Umbilical cord (tissue), 2 donors: Measurements from ENCODE around the gene MAN2A2. TPM values are rescaled to one million over a fixed set of nuclear protein-coding genes. Genes with fewer than 3 reads are reported as not detected.
A peak's percentile ranks its signal among the peaks of the same experiment; 100 is the strongest.
"Not testable (repeated sequence)": the region's sequence is repeated elsewhere in the genome, so short reads cannot be mapped to it uniquely, and the experiment has no call there.

Experiments
- DNase-seq: peaks from one replicate; pipeline ENCODE4 v3.0.0-alpha.2; 2015; ENCODE audit warnings: low spot score
- total RNA-seq: library from RNA; depleted of rRNA; stranded (reverse); fragments of >200 nt; gene quantifications from one replicate; pipeline ENCODE4 v1.2.3, GENCODE V29; 2014; ENCODE audit warnings: low replicate concordance; ENCODE audit not compliant: insufficient read depth

The MAN2A2 gene
- total RNA-seq, 1 donor from 2014 or later = 41.4 TPM

GRCh38 chr15:90903733-90904536 lies 833 bp downstream of the MAN2A2 start:
- no peak for DNase-seq

GRCh38 chr15:90904746-90905145 lies 1.6 kb downstream of the MAN2A2 start:
- no peak for DNase-seq

DNA sequence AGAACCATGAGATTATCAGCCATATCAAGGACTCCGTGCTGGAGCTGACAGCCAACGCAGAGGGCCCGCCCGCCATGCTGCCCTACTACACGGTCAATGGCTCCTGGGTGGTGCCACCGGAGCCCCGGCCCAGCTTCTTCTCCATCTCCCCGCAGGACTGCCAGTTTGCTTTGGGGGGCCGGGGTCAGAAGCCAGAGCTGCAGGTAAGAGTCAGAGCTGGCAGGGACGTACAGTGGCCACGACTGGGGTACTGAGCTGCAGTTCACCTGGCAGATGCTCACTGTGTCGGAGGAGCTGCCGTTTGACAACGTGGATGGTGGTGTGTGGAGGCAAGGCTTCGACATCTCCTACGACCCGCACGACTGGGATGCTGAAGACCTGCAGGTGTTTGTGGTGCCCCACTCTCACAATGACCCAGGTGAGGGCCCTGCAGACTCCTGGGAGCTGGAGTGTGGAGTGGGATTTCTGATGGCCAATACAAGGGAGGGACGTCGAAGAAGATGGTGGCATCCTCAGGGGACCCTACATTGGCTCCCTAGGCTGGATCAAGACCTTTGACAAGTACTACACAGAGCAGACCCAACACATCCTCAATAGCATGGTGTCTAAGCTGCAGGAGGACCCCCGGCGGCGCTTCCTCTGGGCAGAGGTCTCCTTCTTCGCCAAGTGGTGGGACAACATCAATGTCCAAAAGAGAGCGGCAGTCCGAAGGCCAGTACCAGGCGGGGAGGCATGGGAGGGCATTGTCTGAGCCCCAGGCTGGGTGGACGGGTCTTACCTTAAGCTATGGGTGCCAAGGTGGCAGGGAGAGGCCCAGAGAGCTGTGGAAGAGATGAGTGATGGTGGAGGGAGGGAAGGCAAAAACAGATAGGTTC lies 2.4 kb downstream of the MAN2A2 start:
- DNase-seq = no peak

DNA sequence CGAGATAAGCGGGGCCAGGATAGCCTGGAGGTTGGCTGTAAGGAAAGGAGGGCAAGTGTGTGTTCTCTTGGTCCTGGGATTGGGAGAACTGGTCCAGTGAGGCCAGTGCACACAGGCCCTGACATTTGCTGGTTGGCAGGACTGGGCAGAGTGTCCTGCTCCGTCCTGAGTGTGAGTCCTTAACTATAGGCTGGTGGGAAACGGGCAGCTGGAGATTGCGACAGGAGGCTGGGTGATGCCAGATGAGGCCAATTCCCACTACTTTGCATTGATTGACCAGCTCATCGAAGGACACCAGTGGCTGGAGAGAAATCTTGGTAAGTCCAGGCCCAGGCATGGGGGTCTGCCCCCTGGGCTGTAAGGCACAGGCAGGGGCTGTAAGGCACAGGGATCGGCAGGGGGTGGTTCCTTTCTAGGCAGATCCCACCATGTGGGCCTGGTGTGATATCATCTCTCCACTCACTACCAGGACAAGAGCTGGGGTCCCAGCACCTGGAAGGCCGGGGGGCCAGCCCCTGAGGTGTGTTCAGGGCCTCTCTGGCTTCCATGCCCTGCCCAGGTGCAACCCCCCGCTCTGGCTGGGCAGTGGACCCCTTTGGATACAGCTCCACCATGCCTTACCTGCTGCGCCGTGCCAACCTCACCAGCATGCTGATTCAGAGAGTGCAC lies 3.2 kb downstream of the MAN2A2 start:
- DNase-seq = no peak

- no peak for DNase-seq
Measured at GRCh38 chr15:90907051-90907660, 4.1 kb downstream of the MAN2A2 start.

- DNase-seq = no peak
Measured at GRCh38 chr15:90907838-90908507, 4.9 kb downstream of the MAN2A2 start.

DNA sequence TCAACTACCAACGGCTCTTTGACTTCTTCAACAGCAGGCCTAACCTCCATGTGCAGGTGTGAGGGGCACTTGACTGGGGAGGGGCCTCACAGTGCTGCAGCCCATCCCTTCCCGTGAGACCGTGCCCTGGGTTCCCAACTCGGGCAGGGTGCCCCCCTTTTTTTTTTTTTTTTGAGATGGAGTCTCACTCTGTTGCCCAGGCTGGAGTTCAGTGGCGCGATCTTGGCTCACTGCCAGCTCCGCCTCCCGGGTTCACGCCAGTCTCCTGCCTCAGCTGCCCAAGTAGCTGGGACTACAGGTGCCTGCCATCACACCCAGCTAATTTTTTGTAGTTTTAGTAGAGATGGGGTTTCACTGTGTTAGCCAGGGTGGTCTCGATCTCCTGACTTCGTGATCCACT lies 6.3 kb downstream of the MAN2A2 start:
- DNase-seq = not testable (repeated sequence)

DNA sequence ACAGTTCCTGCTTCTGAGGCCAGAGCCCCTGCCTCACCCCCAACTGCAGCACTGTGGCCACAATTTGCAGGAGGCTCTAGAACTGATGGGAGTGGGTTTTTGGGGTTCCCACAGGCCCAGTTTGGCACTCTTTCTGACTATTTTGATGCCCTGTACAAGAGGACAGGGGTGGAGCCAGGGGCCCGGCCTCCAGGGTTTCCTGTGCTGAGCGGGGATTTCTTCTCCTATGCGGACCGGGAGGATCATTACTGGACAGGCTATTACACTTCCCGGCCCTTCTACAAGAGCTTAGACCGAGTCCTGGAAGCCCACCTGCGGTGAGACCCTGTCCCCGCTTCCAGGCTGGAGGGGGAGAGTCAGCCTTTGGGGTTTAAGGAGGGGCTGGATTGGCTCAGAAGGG lies 6.9 kb downstream of the MAN2A2 start:
- no peak for DNase-seq

DNA sequence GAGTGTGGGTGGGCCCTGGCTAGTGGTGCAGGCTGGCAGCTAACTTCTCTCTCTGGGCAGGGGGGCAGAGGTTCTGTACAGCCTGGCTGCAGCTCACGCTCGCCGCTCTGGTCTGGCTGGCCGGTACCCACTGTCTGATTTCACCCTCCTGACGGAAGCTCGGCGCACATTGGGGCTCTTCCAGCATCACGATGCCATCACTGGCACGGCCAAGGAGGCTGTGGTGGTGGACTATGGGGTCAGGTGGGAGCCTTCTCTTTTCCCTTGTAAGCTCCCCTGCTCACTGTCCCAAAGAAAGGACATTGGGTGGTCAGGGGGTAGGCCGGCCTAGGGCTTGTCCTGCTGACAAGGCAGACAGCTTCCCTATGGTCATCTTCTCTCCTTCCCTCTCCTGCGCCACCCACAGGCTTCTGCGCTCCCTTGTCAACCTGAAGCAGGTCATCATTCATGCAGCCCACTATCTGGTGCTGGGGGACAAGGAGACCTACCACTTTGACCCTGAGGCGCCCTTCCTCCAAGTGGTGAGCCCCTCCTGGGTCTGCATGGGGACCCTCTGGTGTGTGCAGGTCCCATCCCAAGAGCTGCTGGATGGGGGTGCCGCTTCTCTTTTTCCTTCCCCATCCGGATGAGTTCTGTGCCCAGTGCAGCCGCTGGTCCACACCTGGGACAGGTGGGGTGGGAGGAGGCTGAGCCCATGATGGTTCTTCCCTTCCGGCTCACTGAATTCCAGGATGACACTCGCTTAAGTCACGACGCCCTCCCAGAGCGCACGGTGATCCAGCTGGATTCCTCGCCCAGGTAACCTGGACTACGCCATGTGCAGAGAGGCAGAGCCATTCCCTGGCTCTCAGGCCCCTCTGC lies 7.6 kb downstream of the MAN2A2 start:
- no peak for DNase-seq

DNA sequence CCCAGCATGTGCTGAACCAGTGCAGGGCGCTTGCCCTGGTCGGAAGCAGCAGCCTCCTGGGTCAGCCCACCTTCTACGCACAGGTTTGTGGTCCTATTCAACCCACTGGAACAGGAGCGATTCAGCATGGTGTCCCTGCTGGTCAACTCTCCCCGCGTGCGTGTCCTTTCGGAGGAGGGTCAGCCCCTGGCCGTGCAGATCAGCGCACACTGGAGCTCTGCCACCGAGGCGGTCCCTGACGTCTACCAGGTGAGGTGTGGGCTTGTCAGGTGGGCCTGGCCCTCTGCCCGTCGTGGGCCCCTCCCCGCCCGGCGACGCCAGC lies 8.2 kb downstream of the MAN2A2 start:
- DNase-seq = no peak

- DNase-seq = no peak
Measured at GRCh38 chr15:90911906-90912769, 9.0 kb downstream of the MAN2A2 start.

DNA sequence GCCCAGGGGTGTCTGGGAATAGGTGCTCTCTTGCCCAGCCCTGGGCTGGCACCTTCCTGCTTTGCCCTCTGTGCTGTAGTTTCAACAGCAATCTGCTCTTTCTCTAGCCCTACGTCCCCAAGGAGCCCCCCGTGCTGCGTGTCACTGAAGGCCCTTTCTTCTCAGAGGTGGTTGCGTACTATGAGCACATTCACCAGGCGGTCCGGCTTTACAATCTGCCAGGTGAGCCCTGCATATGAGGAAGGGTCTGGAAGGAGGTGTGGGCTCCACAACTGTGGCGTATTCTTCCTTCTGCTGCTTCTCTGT lies 9.6 kb downstream of the MAN2A2 start:
- DNase-seq = no peak

- no peak for DNase-seq
Measured at GRCh38 chr15:90913398-90913944, 10.4 kb downstream of the MAN2A2 start.

DNA sequence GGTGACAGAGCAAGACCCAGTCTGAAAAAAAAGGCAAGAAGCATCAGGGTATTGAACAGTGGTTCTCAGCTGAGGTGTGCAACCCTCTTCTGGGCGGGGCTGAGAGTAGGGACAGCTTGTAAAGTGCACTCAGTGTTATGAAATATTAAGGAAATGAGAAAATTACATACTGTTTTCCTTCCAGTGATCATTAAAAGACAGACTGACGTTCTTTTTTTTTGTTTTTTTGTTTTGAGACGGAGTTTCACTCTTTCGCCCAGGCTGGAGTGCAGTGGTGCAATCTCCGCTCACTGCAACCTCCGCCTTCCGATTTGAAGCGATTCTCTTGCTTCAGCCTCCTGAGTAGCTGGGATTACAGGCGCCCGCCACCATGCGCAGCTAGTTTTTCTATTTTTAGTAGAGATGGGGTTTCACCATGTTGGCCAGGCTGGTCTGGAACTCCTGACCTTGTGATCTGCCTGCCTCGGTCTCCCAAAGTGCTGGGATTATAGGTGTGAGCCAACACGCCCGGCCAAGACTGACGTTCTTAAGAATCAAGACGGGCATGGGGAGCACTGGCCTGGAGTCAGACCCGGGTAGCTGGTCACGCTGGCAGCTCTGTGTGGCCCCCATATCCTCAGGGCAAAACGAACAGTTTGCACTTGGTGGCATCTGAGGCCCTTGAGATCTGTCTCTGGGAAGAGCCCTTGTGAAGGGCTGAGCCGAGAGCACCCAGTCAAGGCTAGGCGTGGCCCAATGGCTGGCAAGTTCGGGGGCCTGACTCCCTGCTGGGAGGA lies 11.4 kb downstream of the MAN2A2 start:
- DNase-seq = no peak

DNA sequence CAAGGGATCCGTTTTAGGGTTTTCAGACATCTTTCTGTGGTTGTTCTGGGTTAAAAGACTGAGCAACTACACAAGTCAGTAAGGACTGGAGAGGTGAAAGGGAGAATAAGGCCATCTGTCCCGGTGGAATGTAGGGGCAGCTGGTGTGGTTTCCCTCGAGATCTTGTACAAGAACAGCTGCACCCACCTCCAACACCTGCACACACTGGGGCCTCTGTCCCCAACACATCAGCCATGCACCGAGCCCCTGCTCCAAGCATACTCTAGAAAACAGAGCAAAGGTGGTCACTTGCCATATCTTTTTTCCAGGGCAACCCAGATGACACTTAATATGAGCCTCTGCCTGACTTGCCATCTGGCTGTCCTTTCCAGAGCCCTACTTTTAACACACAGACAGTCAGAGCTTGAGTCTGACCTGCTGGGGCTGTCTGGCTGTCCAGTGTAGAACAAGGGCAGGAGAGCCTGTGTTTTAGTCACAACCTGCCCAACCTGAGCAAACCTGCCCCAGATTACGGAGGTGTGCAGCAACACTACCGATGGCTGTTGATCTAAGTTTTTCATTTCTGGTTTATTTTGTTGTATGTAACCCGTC lies 12.2 kb downstream of the MAN2A2 start:
- DNase-seq = no peak

DNA sequence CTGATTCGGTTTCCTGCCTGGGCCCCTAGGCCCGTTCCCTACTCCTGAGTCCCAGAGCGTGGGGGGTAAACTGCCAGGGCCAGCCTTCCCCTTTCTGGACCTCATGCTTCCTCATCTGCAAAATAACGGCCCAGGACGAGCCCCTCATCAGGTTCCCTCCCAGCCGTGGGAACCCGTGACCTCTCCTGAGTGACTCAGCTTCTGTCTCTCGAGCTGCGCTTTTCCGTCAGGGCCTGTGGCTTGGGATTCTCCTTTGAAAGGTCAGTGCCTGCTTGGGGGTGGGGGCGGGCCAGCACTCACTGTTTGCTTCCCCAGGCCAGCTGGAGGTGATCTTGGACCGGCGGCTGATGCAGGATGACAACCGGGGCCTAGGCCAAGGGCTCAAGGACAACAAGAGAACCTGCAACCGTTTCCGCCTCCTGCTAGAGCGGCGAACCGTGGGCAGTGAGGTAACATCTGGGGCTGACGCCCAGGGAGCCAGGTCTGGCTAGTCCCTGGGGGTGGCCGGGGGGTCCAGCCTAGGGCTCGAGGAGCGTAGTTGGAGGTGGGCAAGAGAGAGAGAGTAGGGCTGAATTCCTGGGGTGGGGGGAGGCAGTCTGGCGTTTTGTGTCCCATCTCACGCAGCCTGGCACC lies 12.8 kb downstream of the MAN2A2 start:
- peak; percentile 14 for DNase-seq

GRCh38 chr15:90916461-90916860 lies 13.4 kb downstream of the MAN2A2 start:
- DNase-seq = no peak

- DNase-seq = no peak
Measured at GRCh38 chr15:90917569-90917968, 14.5 kb downstream of the MAN2A2 start.
